GM19468 (cell line): ENCODE measurements around the gene FAM20A.
"Not testable (repeated sequence)": the region's sequence is repeated elsewhere in the genome, so short reads cannot be mapped to it uniquely, and the experiment has no call there.

Source experiments
- ATAC-seq: cut with Tn5 transposase; IDR thresholded peaks from one replicate; pipeline ENCODE4 v1.9.1; 2021; ENCODE audit warnings: mild to moderate bottlenecking, moderate library complexity, moderate number of reproducible peaks; ENCODE audit not compliant: unreplicated experiment; ENCODE audit errors: extremely low read depth

The FAM20A gene

DNA sequence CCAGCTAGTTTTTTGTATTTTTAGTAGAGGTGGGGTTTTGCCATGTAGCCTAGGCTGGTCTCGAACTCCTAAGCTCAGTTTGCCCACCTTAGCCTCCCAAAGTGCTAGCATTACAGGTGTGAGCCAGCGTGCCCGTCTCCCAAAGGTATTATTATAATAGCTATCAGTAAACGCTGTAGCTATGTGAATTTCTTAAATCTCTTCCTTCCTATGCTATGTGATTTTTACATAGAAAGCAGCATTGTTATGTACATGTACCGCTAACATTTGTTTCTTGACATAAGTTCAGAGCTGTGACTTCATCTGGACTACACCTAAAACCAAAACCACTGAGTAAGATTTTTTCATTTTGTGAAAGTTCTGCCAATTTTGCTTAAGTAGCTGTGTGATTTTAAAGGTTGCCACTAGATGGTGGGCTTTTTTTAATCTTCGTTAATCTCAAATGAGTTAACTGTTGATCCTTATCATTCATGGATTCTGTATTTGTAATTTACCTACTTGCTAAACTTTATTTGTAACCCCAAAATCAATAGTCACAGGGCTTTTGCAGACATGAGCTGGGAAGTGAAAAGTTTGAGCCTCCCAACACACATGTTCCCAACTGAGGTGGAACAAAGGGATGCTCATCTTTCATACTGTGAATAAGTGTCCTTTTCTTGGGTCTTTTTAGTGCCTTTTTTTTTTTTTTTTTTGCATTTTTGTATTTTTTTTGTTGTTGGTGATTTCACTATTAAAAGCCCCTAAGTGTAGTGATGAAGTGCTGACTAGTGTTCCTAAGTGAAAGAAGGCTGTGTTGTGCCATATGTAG lies 67.1 kb downstream of the FAM20A start:
- ATAC-seq: no peak

DNA sequence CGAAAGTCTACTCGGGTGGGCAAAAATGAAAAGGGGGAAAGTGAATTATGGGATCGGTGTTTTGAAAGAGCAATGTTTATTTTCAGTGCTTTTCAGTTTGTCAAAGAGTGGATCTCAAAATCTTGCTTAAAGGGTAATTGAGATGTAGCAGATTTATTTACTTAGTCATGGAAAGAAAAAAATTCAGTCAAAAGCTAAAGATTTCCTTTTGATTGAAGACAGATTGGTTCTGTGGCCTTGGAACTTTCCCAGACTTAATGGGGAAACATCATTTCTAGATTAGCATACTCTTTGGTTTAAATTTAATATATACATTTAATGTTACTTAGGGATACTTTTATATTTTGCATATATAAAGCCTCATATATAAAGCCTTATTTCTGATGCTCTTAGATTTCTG lies 68.3 kb downstream of the FAM20A start:
- ATAC-seq: no peak

DNA sequence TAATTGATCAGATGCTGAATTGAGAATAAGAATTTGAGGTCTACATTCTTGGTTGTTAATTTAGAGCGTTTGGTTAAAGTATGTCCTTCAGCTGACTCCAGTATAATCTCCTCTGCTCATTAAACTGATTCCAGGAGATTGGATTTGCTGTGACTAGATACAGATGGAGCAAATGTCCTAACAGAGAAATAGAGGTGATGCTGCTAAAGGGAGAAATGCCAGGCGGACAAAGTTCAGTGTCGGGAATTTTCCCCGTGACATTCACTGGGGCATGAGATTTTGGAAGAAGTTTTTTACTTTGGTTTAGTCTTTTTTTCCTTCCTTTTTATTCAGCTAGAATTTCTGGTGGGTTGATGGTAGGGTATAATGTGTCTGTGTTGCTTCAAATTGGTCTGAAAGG lies 69.9 kb downstream of the FAM20A start:
- no peak for ATAC-seq

GRCh38 chr17:68527314-68527713 lies 73.9 kb downstream of the FAM20A start:
- ATAC-seq: no peak

- ATAC-seq: no peak
These were observed 74.6 kb downstream of the FAM20A start for GRCh38 chr17:68526548-68526947.

- ATAC-seq: no peak
These were observed 78.9 kb downstream of the FAM20A start for GRCh38 chr17:68522266-68522665.

GRCh38 chr17:68519911-68520310 lies 81.3 kb downstream of the FAM20A start:
- ATAC-seq: no peak

DNA sequence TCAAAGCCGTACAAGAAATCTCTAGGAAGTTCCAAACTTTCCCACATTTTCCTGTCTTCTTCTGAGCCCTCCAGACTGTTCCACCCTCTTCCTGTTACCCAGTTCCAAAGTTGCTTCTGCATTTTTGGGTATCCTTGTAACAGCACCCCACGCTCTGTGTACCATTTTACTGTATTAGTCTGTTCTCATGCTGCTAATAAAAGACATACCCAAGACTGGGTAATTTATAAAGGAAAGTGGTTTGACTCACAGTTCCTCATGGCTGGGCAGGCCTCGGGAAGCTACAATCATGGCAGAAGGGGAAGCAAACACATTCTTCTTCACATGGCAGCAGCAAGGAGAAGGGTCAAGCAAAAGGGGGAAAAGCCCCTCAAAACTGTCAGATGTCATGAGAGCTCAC lies 82.1 kb downstream of the FAM20A start:
- ATAC-seq: not testable (repeated sequence)

DNA sequence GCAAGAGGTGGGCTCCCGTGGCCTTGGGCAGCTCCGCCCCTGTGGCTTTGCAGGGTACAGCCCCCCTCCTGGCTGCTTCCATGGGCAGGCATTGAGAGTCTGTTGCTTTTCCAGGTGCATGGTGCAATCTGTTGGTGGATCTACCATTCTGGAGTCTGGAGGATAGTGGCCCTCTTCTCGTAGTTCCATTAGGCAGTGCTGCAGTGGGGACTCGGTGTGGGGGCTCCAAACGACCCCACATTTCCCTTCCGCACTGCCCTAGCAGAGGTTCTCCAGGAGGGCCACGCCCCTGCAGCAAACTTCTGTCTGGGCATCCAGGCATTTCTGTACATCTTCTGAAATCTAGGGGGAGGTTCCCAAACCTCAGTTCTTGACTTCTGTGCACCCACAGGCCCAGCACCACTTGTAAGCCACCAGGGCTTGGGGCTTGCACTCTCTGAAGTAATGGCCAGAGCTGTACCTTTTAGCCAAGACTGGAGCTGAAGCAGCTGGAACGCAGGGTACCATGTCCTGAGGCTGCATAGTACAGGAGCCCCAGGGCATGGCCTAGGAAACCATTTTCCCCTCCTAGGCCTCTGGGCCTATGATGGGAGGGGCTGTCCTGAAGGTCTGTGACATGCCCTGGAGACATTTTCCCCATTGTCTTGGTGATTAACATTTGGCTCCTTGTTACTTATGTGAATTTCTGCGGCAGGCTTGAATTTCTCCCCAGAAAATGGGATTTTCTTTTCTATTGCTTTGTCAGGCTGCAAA lies 82.9 kb downstream of the FAM20A start:
- no peak for ATAC-seq

DNA sequence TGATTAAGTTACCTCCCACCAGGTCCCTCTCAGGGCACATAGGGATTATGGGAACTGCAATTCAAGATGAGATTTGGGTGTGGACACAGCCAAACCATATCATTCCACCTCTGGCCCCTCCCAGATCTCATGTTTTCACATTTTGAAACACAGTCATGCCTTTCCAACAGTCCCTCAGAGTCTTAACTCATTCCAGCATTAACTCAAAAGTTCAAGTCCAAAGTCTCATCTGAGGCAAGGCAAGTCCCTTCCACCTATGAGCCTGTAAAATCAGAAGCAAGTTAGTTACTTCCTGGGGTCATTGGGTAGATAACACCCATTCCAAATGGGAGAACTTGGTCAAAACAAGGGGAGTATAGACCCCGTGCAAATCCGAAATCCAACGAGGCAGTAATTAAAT lies 83.6 kb downstream of the FAM20A start:
- ATAC-seq: not testable (repeated sequence)

DNA sequence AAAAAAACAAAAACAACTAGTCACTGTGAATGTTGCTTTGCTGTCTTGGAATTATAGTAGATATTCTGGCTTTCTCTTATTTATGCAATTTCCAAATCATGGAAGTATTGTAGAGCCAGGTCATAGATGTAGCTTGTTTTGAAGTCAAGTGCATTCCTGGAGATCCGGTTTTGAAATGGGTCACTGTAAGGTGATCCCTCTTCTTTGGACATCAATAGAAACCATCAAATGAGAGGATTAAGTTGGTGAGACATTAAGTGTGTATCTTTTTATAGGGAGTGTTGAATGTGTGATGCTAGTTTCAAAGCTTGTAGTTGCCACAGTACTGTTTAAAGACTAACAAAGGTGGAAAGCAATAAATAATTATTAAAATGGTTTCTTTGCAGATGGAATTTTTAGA lies 84.4 kb downstream of the FAM20A start:
- ATAC-seq: no peak

- ATAC-seq: no peak
These were observed 86.1 kb downstream of the FAM20A start for GRCh38 chr17:68514831-68515635.

DNA sequence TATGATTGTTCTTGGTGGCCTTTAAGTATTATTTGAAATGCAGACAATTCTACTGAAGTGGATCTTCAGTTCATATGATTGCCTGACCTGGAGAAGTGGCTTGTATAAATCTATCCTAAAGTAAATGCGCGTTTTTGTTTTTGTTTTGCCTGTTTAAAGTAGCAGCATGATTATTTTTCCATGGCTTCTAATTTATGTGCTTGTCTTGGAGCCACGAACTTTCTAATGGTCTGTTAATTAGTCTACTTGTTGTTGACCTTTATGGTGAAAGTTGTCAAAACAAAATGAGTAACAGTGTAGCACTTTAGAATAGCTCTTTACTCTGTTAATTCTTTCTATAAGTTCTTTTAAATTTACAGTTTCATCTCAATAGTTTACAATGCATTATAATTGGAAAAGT lies 87.2 kb downstream of the FAM20A start:
- no peak for ATAC-seq

GRCh38 chr17:68512960-68513474 lies 88.2 kb downstream of the FAM20A start:
- no peak for ATAC-seq

GRCh38 chr17:68512247-68512959 lies 88.8 kb downstream of the FAM20A start, which contains the start of gene PRKAR1A:
Gene PRKAR1A (plus strand): TSS chr17:68512430. CDS start chr17:68515400, 2,970 bp downstream.
- peak; percentile 85 for ATAC-seq

DNA sequence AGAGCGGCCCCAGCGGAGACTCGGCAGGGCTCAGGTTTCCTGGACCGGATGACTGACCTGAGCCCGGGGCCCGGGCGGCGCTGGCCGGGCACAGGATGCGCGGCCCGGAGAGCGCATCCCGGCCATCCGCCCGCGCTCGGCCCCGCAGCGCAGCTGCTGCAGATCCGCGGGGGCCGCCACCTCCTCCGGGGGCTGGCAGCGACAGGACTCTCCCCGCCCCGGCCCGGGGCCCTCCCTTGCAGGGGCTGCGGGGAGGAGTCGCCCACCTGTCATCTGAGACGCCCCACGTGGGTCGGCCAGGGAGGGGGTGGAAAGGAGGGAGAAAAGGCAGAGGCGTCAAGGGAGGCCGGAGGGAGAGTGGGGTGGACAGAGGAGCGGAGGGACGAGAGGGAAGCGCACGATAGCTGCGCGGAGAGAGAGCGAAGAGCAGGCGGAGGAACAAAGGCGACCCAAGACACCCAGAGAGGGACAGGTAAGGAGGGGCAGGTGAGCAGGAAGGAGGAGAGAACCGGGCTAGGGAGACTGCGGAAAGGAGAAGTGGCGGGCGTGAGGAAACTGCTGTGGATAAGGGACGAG lies 89.4 kb downstream of the FAM20A start:
- ATAC-seq: peak; percentile 24

DNA sequence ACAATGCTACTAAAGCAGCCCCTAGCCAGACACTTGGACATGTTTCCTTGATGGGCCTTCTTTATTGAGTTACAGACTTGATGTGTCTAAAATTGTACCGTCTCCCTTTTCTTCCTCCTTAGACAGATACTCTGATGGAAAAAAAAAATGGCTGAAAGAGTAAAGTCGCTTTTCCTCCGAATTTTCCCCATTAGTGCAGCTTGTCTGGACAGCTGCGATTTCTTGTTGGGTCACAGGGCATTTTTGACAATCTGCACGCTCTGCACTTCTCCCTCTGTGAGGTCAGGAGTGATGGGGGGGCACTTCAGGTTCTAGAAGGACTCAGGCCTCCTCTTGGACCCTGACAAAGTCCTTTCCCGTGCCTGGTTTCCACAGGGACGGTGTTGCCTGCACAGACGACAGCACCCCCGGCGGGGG lies 89.9 kb downstream of the FAM20A start:
- no peak for ATAC-seq

DNA sequence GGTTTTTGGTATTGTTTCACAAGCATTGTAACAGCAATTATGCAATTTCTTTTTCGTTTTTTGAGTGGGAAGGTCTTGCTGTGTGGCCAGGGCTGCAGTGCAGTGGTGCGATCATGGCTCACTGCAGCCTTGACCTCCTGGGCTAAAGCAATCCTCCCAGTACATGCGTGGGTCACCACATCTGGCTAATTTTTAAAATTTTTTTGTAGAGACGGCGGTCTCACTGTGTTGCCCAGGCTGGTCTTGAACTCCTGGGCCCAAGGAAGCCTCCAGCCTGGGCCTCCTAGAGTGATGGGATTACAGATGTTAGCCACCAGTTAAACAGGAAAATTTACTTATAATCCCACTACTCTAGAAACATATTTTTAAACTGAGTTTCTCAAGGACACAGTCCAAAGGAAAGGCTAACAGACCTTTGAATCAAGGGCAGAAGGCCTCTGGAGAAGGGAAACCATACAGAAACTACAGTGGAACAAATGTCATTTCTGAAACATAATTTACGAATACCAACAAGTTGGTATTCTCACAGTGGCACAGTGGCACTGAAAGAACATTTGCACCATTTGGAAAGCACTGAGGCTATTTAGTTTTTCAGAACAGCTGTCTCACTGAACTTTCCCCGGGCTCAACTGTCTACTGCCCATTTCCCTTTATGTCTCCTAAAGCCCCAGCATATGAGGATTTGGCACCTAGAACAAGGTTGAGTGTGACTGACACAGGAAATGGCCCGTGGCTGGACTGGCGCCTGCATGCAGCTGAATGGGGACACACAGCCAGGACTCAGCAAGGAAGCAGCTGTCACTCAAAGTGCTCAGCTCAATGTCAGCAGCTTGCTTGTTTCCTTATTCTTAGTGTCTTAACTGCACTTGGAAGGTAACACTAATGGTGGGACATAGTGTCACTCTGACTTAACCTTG lies 91.8 kb downstream of the FAM20A start:
- ATAC-seq: no peak
